SU-DHL-6 (cell line): ENCODE measurements around the gene TGFA.

ENCODE experiments used
- H2AFZ ChIP-seq: fragments of 200-600 bp; sonication (generic); 2 replicates; pipeline ENCODE4 v1.6.1; 2014; ENCODE audit warnings: low read depth, mild to moderate bottlenecking, moderate library complexity, mixed read lengths, antibody characterized with exemption, low read length; ENCODE audit not compliant: severe bottlenecking
- H3F3A ChIP-seq: fragments of 200-600 bp; shearing (Covaris generic); 2 replicates; pipeline ENCODE4 v1.6.0; 2016; ENCODE audit warnings: antibody characterized with exemption, mild to moderate bottlenecking; ENCODE audit not compliant: insufficient read depth
- H3K27ac ChIP-seq: fragments of 200-600 bp; sonication (generic); 2 replicates; pipeline ENCODE4 v1.5.1; 2016; ENCODE audit warnings: low read depth, mild to moderate bottlenecking, low read length, moderate library complexity, mixed read lengths
- H3K27me3 ChIP-seq: fragments of 200-600 bp; sonication (generic), shearing (Covaris generic); 2 replicates; pipeline ENCODE4 v1.6.0; 2014; ENCODE audit warnings: mild to moderate bottlenecking, low read length
- H3K36me3 ChIP-seq: fragments of 200-600 bp; sonication (generic); 2 replicates; pipeline ENCODE4 v1.6.1; 2014; ENCODE audit warnings: mild to moderate bottlenecking, low read length, mixed read lengths
- H3K4me2 ChIP-seq: fragments of 300-600, 200-600 bp; shearing (Covaris generic), sonication (generic); 2 replicates; pipeline ENCODE4 v1.6.0; 2014; ENCODE audit warnings: low read length, low read depth, mild to moderate bottlenecking; ENCODE audit not compliant: poor library complexity, severe bottlenecking
- H3K4me3 ChIP-seq: fragments of 200-600 bp; sonication (generic); 2 replicates; pipeline ENCODE4 v1.5.1; 2014; ENCODE audit warnings: antibody characterized with exemption, low read length, mild to moderate bottlenecking, mixed read lengths; ENCODE audit not compliant: insufficient read depth, poor library complexity, severe bottlenecking
- H3K79me2 ChIP-seq: fragments of 200-600 bp; sonication (generic); 2 replicates; pipeline ENCODE4 v1.6.1; 2014; ENCODE audit warnings: mild to moderate bottlenecking, low read length, moderate library complexity; ENCODE audit not compliant: insufficient read depth
- H3K9ac ChIP-seq: fragments of 200-600 bp; sonication (generic); 2 replicates; pipeline ENCODE4 v1.7.0; 2014; ENCODE audit warnings: mild to moderate bottlenecking, low read length
- H3K9me2 ChIP-seq: fragments of 200-600 bp; sonication (generic); replicated peaks from 2 replicates; pipeline ENCODE4 v1.6.1; 2014; ENCODE audit warnings: low read length; ENCODE audit not compliant: insufficient read depth
- H3K9me3 ChIP-seq: fragments of 200-600 bp; sonication (generic); 2 replicates; pipeline ENCODE4 v1.6.1; 2014; ENCODE audit warnings: low read length, mixed read lengths; ENCODE audit not compliant: insufficient read depth
- H4K20me1 ChIP-seq: fragments of 200-600 bp; sonication (generic); 2 replicates; pipeline ENCODE4 v1.6.1; 2014; ENCODE audit warnings: low read depth, mild to moderate bottlenecking, antibody characterized with exemption, low read length, moderate library complexity, mixed read lengths
- EZH2phosphoT487 ChIP-seq: fragments of 200-600 bp; sonication (generic), shearing (Covaris generic); conservative IDR thresholded peaks from 2 replicates; pipeline ENCODE4 v1.6.1; 2018; ENCODE audit warnings: mild to moderate bottlenecking, antibody characterized with exemption, low read length, moderate library complexity, mixed read lengths
- TF ChIP-seq, protein P1 (sequence below): fragments of 200-600 bp; sonication (generic); IDR thresholded peaks from one replicate; pipeline ENCODE4 v1.5.1; 2017; ENCODE audit warnings: antibody characterized with exemption, mild to moderate bottlenecking, low read length, moderate library complexity; ENCODE audit not compliant: insufficient read depth, poor library complexity, severe bottlenecking

The TGFA gene

DNA sequence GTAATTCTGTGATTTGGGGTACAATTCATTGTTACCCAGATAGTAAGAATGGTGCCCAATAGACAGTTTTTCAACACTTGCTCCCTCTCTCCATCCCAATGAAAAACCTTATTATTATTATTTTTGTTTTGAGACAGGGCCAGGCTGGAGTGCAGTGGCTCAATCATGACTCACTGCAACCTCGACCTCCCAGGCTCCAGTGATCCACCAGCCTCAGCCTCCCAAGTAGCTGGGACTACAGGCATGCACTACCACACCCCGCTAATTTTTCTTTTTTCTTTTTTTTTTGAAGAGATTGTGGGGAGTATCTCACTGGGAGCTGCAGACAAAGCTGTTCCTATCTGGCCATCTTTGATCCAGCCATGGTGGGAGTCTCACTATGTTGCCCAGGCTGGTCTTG lies 7.2 kb downstream of the TGFA start:
- no peak overlapping the region for H3K4me2 ChIP-seq
- TF ChIP-seq, protein P1, sequence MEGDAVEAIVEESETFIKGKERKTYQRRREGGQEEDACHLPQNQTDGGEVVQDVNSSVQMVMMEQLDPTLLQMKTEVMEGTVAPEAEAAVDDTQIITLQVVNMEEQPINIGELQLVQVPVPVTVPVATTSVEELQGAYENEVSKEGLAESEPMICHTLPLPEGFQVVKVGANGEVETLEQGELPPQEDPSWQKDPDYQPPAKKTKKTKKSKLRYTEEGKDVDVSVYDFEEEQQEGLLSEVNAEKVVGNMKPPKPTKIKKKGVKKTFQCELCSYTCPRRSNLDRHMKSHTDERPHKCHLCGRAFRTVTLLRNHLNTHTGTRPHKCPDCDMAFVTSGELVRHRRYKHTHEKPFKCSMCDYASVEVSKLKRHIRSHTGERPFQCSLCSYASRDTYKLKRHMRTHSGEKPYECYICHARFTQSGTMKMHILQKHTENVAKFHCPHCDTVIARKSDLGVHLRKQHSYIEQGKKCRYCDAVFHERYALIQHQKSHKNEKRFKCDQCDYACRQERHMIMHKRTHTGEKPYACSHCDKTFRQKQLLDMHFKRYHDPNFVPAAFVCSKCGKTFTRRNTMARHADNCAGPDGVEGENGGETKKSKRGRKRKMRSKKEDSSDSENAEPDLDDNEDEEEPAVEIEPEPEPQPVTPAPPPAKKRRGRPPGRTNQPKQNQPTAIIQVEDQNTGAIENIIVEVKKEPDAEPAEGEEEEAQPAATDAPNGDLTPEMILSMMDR: no peak
- TF ChIP-seq EZH2phosphoT487: no peak
- no peaks in the 10 kb centered on the region for H3K79me2 ChIP-seq
- H4K20me1 ChIP-seq: no peaks in the 10 kb centered on the region
- H3K36me3 ChIP-seq: no peaks in the 10 kb centered on the region
- H3K9ac ChIP-seq: no peak overlapping the region
- H3K9me3 ChIP-seq: no peaks in the 10 kb centered on the region
- H2AFZ ChIP-seq: no peak overlapping the region
- no peaks in the 10 kb centered on the region for H3K9me2 ChIP-seq
- no peak overlapping the region for H3K4me3 ChIP-seq
- no peaks in the 10 kb centered on the region for H3F3A ChIP-seq
- H3K27ac ChIP-seq: no peak overlapping the region
- no peaks in the 10 kb centered on the region for H3K27me3 ChIP-seq

DNA sequence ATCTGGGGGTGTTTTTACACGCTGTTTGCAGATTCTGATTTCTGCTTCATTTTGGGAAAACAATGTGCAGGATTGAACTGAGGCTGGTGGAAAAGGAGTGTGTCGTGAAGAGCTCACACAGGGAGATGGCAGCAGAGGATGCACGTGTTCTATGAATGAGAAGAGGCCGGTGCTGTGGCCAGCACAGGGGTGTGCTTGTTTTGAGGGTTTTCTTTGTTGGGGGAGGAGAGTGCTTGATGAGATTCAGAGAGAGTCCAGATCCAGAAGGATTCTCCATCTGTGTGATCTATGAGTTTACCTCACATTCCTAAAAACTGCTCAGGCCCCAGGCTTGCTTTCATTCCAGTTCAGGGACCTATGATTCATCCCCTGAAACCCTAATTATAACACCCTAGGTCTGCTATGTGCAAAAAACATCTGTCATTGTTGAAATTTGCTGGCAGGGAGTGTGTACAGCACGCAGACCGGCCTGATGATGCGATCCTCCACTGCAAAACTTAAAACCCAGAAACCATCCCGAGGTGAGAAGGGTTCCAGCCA lies 12.1 kb downstream of the TGFA start:
- Histone ChIP-seq H3K4me3 (no peak overlapping the region), H3K27me3 (no peaks in the 10 kb centered on the region), H4K20me1 (no peaks in the 10 kb centered on the region), H3K9me2 (no peaks in the 10 kb centered on the region), H3K36me3 (no peaks in the 10 kb centered on the region), H3K4me2 (no peak overlapping the region), H3K27ac (no peak overlapping the region), H2AFZ (no peak overlapping the region), H3K9me3 (no peaks in the 10 kb centered on the region), H3K79me2 (no peaks in the 10 kb centered on the region), H3F3A (no peaks in the 10 kb centered on the region), H3K9ac (no peak overlapping the region)
- TF ChIP-seq, protein P1: no peak
- no peak for TF ChIP-seq EZH2phosphoT487

DNA sequence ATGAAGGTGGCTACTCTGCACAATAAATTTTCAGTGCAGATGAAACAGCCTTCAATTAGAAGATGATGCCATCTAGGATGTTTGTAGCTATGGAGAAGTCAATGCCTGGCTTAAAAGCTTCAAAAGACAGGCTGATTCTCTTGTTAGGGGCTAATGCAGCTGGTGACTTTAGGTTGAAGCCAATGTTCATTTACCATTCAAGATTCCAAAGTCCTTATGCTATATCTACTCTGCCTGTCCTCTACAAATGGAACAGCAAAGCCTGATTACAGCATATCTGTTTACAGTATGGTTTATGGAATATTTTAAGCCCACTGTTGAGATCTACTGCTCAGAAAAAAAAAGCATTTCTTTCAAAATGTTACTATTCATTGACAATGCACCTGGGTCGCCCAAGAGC lies 15.8 kb downstream of the TGFA start:
- no peak overlapping the region for H2AFZ ChIP-seq
- no peaks in the 10 kb centered on the region for H3K79me2 ChIP-seq
- H3K4me2 ChIP-seq: no peak overlapping the region
- H3K9ac ChIP-seq: no peak overlapping the region
- no peak overlapping the region for H3K4me3 ChIP-seq
- no peaks in the 10 kb centered on the region for H3K36me3 ChIP-seq
- no peaks in the 10 kb centered on the region for H3K27me3 ChIP-seq
- no peaks in the 10 kb centered on the region for H3K9me3 ChIP-seq
- H3K9me2 ChIP-seq: no peaks in the 10 kb centered on the region
- TF ChIP-seq, protein P1: no peak
- no peak for TF ChIP-seq EZH2phosphoT487
- no peaks in the 10 kb centered on the region for H4K20me1 ChIP-seq
- no peaks in the 10 kb centered on the region for H3F3A ChIP-seq
- H3K27ac ChIP-seq: no peak overlapping the region

DNA sequence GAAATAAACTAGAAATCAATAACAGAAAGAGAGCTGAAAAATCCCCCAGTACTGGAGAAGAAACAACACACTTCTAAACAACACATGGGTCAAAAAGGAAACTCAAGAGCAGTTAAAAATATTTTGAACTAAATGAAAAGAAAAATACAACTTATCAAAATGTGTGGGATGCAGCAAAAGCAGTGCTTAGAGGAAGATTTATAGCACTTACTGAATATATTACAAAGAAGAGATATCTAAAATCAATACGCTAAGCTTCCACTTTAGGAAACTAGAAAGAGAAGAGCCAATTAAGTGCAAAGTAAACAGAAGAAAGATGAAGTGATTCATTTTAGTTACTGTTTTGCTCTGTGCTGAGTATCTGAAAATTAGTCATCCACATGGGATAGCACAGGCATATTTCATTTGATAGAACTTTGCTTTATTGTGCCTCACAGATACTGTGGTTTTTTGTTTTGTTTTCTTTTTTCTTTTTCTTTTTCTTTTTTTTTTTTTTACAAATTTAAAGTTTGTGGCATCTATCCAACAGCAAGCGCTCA lies 17.0 kb downstream of the TGFA start:
- TF ChIP-seq, protein P1: no peak
- TF ChIP-seq EZH2phosphoT487: no peak
- no peaks in the 10 kb centered on the region for H3K36me3 ChIP-seq
- no peak overlapping the region for H3K4me2 ChIP-seq
- no peak overlapping the region for H3K9ac ChIP-seq
- H3K9me2 ChIP-seq: no peaks in the 10 kb centered on the region
- no peak overlapping the region for H3K27ac ChIP-seq
- H4K20me1 ChIP-seq: no peaks in the 10 kb centered on the region
- no peaks in the 10 kb centered on the region for H3F3A ChIP-seq
- no peaks in the 10 kb centered on the region for H3K9me3 ChIP-seq
- no peak overlapping the region for H2AFZ ChIP-seq
- no peaks in the 10 kb centered on the region for H3K27me3 ChIP-seq
- no peak overlapping the region for H3K4me3 ChIP-seq
- no peaks in the 10 kb centered on the region for H3K79me2 ChIP-seq
